PC-9 (cell line): ENCODE results near the gene KCTD7. TPM values are rescaled to one million over a fixed set of nuclear protein-coding genes. Genes with fewer than 3 reads are reported as not detected.

Source experiments
- BruUV-seq: library from RNA; stranded (reverse); fragments of 400-500 nt; replicated peaks from 2 replicates; lab custom pipeline; 2021; lab: Mats Ljungman, UMichigan
- CTCF ChIA-PET: fragments of 300-600 bp; sonication (Branson Sonifier 250); formaldehyde crosslinking; loops from one replicate; lab custom pipeline; 2022; ENCODE audit warnings: antibody characterized with exemption; lab: Charles Lee
- POLR2A ChIA-PET: fragments of 300-600 bp; sonication (Branson Sonifier 250); formaldehyde crosslinking; loops from one replicate; lab custom pipeline; 2022; ENCODE audit warnings: antibody characterized with exemption; ENCODE audit not compliant: unreplicated experiment; lab: Charles Lee
- DNase-seq, 2 experiments: peaks; one replicate each; pipeline versions ENCODE4 v3.0.0 to v3.0.0-alpha.2; 2015 to 2022; ENCODE audit warnings: mixed read lengths in 1 of 2
- H2AFZ ChIP-seq: fragments of 200-600 bp; sonication (generic); 2 replicates; pipeline ENCODE4 v1.8.1; 2017; ENCODE audit warnings: antibody characterized with exemption
- H3F3A ChIP-seq: fragments of 200-600 bp; sonication (generic); 2 replicates; pipeline ENCODE4 v1.8.1; 2017; ENCODE audit warnings: antibody characterized with exemption, mild to moderate bottlenecking, low read depth; ENCODE audit not compliant: insufficient read depth
- H3K27ac ChIP-seq: fragments of 200-600 bp; sonication (generic); 2 replicates; pipeline ENCODE4 v1.6.1; 2016; ENCODE audit warnings: mixed run types
- H3K27me3 ChIP-seq: fragments of 200-600 bp; sonication (generic); 2 replicates; pipeline ENCODE4 v1.6.1; 2016; ENCODE audit warnings: low read depth, mixed run types; ENCODE audit not compliant: insufficient read depth
- H3K36me3 ChIP-seq: fragments of 200-600 bp; sonication (generic); 2 replicates; pipeline ENCODE4 v1.6.1; 2016; ENCODE audit warnings: low read depth, mixed run types
- H3K4me1 ChIP-seq: fragments of 200-600 bp; sonication (generic); replicated peaks from 2 replicates; pipeline ENCODE4 v1.6.1; 2016; ENCODE audit warnings: mixed run types; ENCODE audit not compliant: insufficient read depth
- H3K4me2 ChIP-seq: fragments of 200-600 bp; sonication (generic); 2 replicates; pipeline ENCODE4 v1.6.1; 2017; ENCODE audit warnings: mixed run types
- H3K4me3 ChIP-seq: fragments of 200-600 bp; sonication (generic); 2 replicates; pipeline ENCODE4 v1.6.1; 2016; ENCODE audit warnings: mixed run types
- H3K79me2 ChIP-seq: fragments of 200-600 bp; sonication (generic); 2 replicates; pipeline ENCODE4 v1.6.1; 2017; ENCODE audit warnings: low read depth, mixed run types
- H3K9me2 ChIP-seq: fragments of 200-600 bp; sonication (generic); 2 replicates; pipeline ENCODE4 v1.8.1; 2017; ENCODE audit warnings: mild to moderate bottlenecking; ENCODE audit not compliant: insufficient read depth
- H3K9me3 ChIP-seq: fragments of 200-600 bp; sonication (generic); 2 replicates; pipeline ENCODE4 v1.8.1; 2016; ENCODE audit warnings: low read depth; ENCODE audit not compliant: insufficient read depth
- H4K20me1 ChIP-seq: fragments of 200-600 bp; sonication (generic); 2 replicates; pipeline ENCODE4 v1.8.1; 2017; ENCODE audit not compliant: insufficient read depth
- CTCF ChIP-seq: fragments of 200-600 bp; sonication (generic); conservative IDR thresholded peaks from 2 replicates; pipeline ENCODE4 v1.6.1; 2017; ENCODE audit warnings: mixed run types, antibody characterized with exemption, mild to moderate bottlenecking, moderate library complexity
- EZH2 ChIP-seq: fragments of 200-600 bp; sonication (generic); IDR thresholded peaks from 2 replicates; pipeline ENCODE4 v1.8.0; 2017; ENCODE audit warnings: antibody characterized with exemption, low read depth
- intact Hi-C: fragments of 100-400 bp; cut with micrococcal nuclease; formaldehyde crosslinking; loops from one replicate; pipeline ENCODE4 v1.10.0; 2022; ENCODE audit not compliant: unreplicated experiment
- total RNA-seq: library from RNA; stranded (reverse); gene quantifications from 2 replicates; pipeline ENCODE4 v1.2.3, GENCODE V29; 2021

KCTD7 gene
- total RNA-seq, 1 experiment from 2014 or later = 7.1 TPM

- DNase-seq = no peak
- BruUV-seq = TSS peak; percentile 57
- Histone ChIP-seq H3K4me3 (peak overlapping the region; percentile 57; the same call in 1 of the 2 replicates), H3K79me2 (no peaks in the 10 kb centered on the region), H3K4me1 (peaks cover 3% of the 10 kb centered on the region; the same call in 1 of the 2 replicates), H3K9me2 (no peaks in the 10 kb centered on the region), H3K36me3 (no peaks in the 10 kb centered on the region), H2AFZ (no peak overlapping the region), H3K27me3 (no peaks in the 10 kb centered on the region), H3K4me2 (peak overlapping the region; percentile 69), H3K9me3 (no peaks in the 10 kb centered on the region), H4K20me1 (no peaks in the 10 kb centered on the region), H3F3A (peaks cover 5% of the 10 kb centered on the region; the same call in 1 of the 2 replicates), H3K27ac (no peak overlapping the region)
- ChIA-PET CTCF (no interaction called here), POLR2A (interaction anchor here (0.6 to 1.0 kb wide), 5 partner anchors 24 to 366 kb away, joined by 5 to 16 read pairs (median 6); partner anchors contain the start of gene SBDS)
- TF ChIP-seq EZH2 (no peak), CTCF (no peak)
- intact Hi-C loops = loop anchor here (5.0 kb wide), 1 partner anchor 37 kb away; no protein-coding TSS in a partner anchor
These were observed 761 bp downstream of the KCTD7 start for GRCh38 chr7:66629222-66630062.

- ChIA-PET POLR2A (interaction anchor here (0.6 kb wide), 1 partner anchor 109 kb away, joined by 3 read pairs; no protein-coding TSS in a partner anchor), CTCF (no interaction called here)
- peaks cover 3% of the 10 kb centered on the region; the same call in 1 of the 2 replicates for H3K4me1 ChIP-seq
- BruUV-seq = no TSS peak
- H4K20me1 ChIP-seq = no peaks in the 10 kb centered on the region
- no peaks in the 10 kb centered on the region for H3K79me2 ChIP-seq
- H3K9me3 ChIP-seq = no peaks in the 10 kb centered on the region
- no peak overlapping the region for H3K27ac ChIP-seq
- no peak overlapping the region for H2AFZ ChIP-seq
- no peak overlapping the region for H3K4me3 ChIP-seq
- no peak overlapping the region for H3K4me2 ChIP-seq
- peaks cover 5% of the 10 kb centered on the region; the same call in 1 of the 2 replicates for H3F3A ChIP-seq
- intact Hi-C loops = no loop called here
- H3K27me3 ChIP-seq = no peaks in the 10 kb centered on the region
- H3K36me3 ChIP-seq = no peaks in the 10 kb centered on the region
- DNase-seq = no peak
- TF ChIP-seq CTCF (no peak), EZH2 (no peak)
- no peaks in the 10 kb centered on the region for H3K9me2 ChIP-seq
These were observed 1.9 kb downstream of the KCTD7 start for GRCh38 chr7:66630531-66630930.

GRCh38 chr7:66631471-66631870 is 2.8 kb downstream of the KCTD7 start:
- intact Hi-C loops = no loop called here
- no peaks in the 10 kb centered on the region for H3K9me3 ChIP-seq
- H3K36me3 ChIP-seq = no peaks in the 10 kb centered on the region
- peaks cover 6% of the 10 kb centered on the region; the same call in 1 of the 2 replicates for H3K4me1 ChIP-seq
- no peak for TF ChIP-seq CTCF
- no peaks in the 10 kb centered on the region for H3K9me2 ChIP-seq
- ChIA-PET POLR2A (no interaction called here), CTCF (no interaction called here)
- no peaks in the 10 kb centered on the region for H3K27me3 ChIP-seq
- H3K4me3 ChIP-seq = no peak overlapping the region
- no peaks in the 10 kb centered on the region for H4K20me1 ChIP-seq
- DNase-seq = no peak
- no peaks in the 10 kb centered on the region for H3K79me2 ChIP-seq
- H3K27ac ChIP-seq = no peak overlapping the region
- no TSS peak for BruUV-seq
- no peak overlapping the region for H2AFZ ChIP-seq
- H3K4me2 ChIP-seq = no peak overlapping the region
- peaks cover 5% of the 10 kb centered on the region; the same call in 1 of the 2 replicates for H3F3A ChIP-seq
